AML-193 (cell line): ENCODE measurements around the gene CNTNAP2.

ENCODE experiments used
- DNase-seq, 2 experiments: peaks; one replicate each; lab custom pipeline; 2025; lab: John Stamatoyannopoulos, UW

The CNTNAP2 gene

DNA sequence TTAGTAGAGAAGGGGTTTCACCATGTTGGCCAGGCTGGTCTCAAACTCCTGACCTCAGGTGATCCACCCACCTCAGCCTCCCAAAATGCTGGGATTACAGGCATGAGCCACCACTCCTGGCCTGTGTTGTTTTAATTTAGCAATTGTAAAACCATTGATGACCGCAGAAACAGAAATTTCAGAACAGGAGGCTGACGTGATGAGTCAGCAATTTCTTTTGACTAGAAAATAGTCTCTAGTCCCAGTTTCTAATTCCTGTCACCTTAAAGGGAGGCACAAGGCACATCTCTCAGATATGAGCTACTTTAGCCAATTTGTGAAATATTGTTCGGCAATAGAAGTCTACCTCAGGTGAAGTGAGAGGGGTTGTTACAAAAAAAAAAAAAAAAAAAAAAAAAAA is 2033.1 kb downstream of the CNTNAP2 start:
- no peak for DNase-seq

DNA sequence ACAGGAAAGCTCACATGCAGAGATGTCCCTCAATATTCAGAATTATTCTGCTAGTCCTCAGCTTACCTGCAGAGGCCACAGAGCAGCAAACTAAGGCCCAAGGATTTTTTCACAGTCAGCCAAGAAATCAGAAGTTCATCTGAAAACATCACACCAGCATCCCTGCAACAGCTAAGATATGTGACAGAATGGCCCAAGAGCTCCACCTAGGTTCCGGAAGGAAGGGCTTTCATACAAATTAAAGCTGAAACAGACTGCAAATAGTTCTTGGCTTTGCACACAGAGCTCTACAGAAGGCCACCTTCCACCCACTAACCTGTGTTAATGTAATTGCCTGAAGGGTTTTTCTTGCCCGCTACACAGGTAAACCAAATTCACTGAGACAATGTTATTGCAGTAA is 2035.2 kb downstream of the CNTNAP2 start:
- DNase-seq: no peak

DNA sequence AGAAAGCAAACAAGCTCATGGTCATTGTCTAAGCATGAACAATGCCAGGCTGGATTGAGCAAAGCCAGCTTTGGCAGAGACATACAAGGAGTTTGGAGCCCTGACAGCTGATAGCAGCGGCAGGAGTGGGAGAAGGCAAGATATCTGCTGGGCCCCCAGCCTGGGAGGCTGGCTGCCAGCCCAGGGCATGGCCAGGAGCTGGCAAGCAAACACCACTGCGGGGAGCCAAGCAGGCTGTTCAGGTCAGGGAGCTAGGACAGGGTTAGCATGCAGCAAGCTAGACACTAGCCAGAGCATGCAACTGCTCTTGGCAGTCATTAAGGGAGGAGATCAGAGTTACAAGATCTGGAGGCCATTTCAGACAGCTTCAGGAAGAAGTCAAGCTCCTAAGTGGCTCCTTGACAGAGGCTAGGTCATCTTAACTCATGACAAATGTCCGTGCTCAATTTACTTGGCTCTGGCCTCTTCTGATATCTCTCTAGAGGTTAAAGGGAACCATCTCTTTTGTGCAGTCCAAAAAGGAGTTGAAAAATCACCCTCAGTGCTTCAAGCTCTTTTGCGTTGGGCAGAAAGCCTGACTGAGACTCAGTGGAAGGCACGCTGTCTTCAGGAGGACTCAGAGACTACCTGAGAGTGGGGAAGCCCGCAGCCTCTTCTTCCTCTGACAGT is 2037.1 kb downstream of the CNTNAP2 start:
- no peak for DNase-seq

DNA sequence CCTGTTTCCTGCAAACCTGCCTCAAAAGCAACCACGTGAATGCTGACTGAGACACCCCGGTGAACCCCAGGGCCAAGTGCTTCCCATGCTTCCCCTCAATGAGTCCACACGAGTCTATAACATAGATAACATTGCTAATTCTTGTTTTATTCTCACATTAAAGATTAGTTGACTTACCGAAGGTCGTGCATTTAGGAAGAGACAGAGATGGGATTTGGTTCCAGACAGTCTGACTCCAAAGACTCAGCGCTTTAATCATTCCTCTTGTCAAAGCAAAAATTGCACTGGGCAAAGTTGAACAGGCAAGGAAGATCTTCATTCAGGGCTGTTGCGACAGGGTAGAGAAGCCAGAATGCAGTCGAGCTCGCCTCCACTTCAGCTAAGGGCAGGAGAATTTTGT is 2038.4 kb downstream of the CNTNAP2 start:
- no peak for DNase-seq

DNA sequence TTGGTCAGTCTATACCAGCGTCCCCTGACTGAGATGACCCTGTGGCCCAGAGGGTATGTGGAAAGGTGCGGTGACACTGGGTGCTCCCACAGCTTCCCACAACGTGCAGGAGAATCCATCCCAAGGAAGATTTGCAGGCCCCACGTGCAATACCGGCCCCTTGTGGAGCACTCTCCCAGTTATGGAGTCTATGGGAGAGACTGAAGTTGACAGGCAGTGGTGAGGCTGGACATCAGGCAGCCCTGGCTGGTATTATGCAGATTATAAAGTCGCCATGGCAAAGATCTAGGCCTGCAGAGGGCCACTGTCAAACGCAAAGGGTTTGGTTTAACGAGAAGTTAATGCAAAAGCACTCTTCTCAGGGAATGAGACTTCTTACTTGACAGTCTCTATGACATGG is 2039.2 kb downstream of the CNTNAP2 start:
- DNase-seq: no peak

DNA sequence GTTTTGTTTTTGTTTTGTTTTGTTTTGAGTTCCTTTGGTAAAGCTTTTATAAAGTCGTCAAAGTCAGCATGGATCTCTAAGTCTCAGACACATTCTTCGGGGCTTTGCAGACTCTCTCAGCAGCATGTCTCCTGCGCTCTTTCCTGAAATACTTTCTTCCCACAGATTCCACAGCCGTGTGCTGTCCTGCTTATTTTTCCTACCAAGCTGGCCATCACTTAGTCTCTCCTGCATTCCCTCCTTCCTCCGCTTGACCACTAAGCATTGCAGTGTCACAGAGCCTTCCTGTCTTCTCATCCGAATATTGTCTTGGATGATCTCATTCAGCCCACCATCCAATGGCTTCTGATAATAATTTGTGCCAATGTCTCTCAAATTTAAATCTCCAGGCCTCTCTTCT is 2039.6 kb downstream of the CNTNAP2 start:
- no peak for DNase-seq

DNA sequence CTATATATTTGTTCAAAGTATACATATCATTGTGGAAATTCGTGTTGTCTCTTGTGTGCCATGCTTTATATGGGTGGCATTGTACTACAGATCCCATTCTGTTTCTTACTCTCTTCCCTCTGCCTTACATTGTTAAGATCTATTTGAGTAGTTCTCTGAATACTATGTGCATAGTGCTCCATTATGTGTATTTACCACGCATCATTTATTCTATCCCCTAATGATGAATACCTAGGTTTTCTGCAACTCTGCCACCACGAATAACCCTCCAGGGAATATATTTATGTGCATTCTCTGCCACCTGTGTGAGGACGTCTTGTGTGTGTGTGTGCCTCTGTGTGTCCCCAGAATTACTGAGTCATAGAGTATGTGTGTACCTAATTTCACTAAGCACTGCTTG is 2042.7 kb downstream of the CNTNAP2 start:
- no peak for DNase-seq

DNA sequence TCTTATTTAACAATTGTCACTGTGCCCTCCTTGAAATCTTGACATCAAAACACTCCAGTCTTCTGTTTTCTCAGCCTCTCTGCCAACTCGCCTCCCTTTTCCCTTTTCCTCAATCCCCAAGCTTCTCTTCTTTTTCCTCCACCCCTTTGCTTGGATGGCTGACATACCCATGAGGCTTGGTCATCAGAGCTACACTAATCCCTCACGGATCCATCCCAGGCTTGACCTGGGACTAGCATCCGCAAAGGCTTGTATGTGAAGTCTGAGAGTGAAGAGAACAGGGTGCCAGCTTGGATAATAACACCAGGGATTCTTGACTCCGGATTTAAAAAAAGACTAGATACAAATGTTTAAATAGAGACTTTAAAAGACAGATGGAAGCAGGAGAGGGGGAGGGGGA is 2045.2 kb downstream of the CNTNAP2 start:
- no peak for DNase-seq

DNA sequence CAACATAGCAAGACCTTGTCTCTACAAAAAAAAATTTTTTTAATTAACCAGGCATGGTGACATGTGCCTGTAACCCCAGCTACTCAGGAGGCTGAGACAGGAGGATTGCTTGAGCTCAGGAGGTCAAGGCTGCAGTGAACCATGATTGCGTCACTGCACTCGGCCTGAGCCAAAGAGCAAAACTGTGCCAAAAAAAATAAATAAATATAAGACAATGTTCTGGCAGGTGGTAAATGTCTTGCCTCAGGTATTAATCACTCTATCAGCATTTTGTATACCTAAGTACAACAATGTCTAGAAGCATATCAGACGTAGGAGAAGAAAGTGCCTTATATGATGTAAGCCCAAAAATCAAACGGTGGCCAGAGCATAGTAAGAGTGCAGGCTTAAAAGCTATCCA is 2046.2 kb downstream of the CNTNAP2 start:
- DNase-seq: no peak

DNA sequence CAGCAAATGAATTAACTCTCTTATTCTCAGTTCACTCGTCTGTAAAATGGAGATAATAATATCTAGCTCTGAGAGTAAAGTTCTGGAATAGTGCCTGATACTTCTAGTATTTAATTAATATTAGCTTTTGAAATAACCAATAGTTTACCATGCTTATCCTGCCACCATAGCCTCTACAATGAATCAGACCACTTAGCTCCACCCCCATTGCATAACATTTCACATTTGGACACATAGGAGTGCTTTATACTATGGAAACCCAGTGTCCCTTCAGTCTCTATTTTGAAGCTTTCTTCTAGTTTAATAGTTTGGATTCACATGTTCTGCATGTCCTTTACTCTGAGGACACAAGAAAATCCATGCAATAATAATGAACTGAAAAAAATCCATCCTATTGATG is 2046.6 kb downstream of the CNTNAP2 start:
- DNase-seq: no peak

DNA sequence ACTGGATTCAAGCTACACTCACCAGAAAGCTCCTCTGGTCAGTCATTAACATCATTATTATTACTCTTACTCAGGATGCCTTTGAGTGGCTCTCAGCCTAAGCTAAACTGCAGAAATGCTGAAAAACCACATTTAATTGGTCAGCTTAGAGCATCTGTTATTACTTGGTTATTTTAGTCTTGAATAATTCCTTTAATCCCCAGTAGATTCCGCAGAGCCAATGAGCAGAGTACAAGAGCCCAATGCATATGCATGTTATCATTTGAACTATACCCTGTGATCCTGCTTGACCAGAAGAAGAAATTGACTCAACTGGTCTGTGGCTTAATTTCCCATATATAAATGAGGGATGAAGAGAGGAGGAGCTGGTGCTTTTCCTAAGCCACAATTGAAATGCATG is 2056.3 kb downstream of the CNTNAP2 start:
- no peak for DNase-seq

DNA sequence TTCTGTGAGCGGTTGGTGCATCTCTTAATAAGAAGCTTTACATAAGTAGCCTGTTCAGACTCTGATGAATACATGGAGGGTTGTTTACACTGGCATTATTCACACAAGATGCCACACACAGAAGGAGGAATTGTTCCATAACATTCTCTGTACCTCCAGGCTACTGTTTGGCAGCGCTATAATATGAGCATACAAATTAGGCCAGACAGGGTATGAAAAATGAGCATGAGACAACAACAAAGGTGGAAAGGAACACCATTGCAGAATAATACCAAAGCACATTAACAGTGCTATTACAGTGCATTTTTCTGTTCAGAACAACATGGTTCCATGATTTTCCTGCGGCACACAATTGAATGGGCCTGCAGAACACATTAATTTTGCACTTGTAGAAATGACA is 2056.8 kb downstream of the CNTNAP2 start:
- DNase-seq: no peak

DNA sequence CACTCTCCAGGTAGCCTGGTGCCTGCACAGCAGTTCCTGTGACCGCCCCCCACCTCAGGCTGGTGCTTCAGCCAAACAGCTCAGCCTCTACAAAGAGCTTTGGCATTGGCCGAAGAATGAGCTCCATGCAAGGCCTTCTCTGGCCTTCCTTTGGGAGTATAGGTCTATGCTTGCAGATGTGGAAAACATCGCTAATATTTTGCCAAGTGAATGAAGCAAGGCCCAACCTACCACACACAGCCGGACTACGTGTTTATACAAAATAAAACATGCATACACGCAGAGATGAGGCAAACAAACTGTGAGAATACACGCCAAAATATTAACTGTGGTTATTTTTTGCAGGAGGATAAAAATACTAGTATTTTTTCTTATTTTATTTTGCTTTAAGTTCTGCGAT is 2057.8 kb downstream of the CNTNAP2 start:
- no peak for DNase-seq

DNA sequence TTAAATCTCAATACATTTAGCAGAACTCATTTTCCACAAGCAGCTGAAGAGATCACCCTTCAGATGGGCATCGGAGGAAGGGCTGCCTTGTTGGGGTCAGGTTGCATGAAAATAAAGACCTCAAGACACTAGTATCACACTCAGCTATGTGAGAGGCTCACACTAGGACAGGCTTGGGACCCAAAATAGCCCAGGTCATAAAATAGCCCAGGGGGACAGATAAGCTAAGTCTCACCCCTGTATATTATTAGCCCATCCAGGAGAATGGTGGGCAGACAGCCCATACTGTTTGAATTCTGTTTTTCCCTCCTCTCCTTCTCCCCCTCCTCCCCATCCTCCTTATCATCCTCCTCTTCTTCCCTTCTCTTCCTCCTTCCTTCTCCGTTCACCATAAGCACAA is 2058.9 kb downstream of the CNTNAP2 start:
- no peak for DNase-seq

DNA sequence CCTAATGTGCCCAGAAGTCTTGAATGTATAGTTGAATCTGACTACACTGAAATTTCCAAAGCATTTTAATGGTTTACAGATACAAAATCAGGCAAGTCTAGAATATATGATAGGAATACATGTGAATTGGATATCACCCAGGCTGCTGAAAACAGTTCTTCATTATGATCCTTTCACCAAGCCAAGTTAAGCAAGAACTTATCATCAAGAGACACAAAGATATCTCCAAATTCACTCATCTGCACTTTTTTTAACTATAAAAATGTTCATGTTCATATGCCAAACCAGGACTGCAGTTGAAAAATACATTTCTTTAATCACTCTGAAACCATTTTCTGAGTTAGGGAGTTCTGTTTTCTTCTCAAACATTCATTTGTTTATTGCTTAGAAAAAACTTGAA is 2061.4 kb downstream of the CNTNAP2 start:
- no peak for DNase-seq

DNA sequence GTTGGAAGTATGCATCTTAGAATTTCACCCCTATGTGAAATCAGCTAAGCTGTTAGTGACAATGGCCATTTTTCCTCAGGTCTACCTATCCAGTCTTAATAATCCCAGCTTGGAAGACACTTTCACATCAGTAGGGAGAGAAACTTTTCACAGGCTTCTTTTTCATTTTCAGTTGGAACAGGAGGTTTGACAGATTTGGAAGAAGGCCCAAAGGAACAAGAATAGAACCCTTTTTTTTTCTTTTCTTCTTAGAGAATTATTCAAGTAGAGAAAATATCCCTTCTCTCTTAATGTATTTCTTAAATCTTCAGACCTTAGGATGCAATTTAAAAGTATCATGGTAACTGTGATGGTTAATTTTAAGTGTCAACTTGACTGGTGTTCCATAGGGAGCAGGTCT is 2063.5 kb downstream of the CNTNAP2 start:
- no peak for DNase-seq

DNA sequence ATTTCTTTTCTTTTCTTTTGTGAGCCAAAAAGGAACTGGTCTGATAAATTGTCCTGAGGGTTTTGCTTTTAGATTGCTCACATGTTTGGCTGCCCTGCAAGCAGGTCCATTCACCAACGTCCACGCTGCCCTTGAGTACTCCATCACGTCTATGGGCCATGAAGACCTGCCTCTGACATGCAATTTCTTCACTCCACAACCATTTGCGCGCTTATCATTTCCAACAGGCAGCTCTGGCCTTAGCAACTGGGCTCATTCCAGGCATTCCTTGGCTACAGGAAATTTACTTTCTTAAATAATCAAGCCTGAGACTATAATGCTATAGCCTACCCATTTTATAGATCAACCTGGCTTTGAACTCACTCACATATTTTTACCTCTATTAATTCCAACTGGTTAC is 2065.7 kb downstream of the CNTNAP2 start:
- DNase-seq: no peak

DNA sequence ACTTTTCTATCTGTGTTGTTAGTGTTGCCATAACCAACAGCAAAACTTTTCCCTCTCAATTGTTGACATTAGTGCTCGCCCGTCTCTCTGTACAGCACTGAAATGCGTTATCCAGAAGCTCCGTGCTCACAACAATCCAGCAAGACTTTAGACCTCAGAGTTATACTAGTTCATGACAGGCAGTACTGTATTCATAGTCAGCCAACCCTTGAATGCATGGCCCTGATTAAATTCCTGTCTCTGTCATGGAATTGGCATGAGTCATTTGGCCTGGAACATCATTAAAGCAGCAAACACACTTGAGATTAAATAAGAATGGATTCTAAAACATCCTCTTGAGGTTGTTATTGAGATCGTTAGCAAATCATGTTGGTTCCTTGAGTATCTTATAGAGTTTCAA is 2068.4 kb downstream of the CNTNAP2 start:
- no peak for DNase-seq

DNA sequence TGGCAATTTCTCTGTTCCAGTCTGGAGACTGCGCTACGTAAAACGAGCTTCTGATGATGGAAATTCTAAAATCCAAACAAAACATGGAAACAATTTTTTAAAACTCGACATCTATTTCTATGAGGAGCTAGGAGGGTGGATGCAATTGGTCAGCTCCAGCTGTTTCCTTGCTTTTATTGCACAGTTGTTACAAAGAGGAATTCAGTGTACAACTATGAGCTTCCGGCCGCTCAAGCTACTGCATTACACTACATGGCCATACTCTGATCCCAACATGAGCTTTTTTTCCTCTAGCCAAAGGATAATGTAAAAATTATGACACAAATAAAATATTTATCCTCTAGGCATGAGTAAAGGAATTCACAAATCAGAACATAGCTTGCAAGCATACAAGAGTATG is 2070.9 kb downstream of the CNTNAP2 start:
- no peak for DNase-seq

DNA sequence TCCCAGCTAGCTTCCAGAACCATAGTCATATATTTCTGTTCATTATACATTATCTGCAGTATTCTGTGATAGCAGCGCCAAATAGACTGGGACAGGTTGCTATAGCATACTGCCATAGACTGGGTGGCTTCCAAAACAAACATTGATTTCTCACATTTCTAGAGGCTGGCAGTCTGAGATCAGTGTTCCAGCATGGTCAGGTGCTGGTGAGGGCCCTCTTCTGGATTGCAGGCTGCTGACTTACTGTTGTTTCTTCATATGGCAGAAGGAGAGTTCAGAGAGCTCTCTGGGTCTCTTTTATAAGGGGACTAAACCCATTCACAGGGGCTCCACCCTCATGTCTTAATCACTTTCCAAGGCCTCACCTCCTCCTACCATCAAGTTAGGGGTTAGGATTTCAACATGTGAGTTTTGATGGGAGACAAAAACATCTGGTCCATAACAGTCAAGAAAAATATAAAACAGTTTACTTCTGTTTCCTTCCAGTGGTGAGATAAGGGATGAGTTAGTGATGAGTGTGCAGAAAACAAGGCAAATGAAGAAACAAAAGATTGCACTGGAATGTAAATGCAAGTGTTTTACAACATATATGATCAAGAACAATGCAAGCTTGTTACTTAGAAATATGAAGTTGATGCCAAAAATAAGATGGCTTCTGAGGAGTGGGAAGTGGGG is 2074.9 kb downstream of the CNTNAP2 start:
- no peak for DNase-seq

DNA sequence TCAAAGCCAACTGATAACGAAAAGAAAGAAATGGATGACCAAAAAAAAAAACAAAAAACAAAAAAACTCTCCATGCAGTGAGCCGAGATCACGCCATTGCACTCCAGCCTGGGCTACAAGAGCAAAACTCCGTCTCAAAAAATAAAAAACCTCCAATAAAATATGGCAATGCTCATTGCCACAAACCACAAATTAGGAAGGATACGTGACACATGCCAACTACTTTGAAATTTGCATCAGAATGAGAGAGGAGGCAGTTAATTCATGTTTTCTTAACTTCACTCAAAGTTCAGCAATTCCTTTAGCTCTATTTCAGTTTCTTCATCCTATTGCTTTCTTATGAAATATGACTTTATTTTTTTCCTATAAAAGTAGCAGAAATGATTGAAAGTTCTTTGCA is 2075.9 kb downstream of the CNTNAP2 start:
- no peak for DNase-seq

DNA sequence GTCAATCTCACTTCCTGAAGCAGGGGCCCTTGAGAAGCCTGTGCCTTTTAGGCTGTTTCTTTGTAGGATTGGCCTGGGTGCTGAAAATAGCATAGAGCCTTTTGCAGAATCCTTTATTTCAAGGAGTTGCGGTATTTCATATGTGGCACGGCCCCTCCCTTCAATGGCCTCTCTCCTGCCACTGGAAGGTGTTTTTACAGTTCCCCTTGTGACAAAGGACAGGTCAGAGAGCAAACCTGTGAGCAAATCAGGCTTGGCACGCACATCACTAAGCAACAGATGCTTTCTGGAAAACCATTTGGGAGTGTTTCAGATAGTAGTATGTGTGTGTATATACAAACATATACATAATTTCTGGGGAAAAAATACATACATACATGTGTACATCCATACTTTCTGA is 2085.4 kb downstream of the CNTNAP2 start:
- no peak for DNase-seq

DNA sequence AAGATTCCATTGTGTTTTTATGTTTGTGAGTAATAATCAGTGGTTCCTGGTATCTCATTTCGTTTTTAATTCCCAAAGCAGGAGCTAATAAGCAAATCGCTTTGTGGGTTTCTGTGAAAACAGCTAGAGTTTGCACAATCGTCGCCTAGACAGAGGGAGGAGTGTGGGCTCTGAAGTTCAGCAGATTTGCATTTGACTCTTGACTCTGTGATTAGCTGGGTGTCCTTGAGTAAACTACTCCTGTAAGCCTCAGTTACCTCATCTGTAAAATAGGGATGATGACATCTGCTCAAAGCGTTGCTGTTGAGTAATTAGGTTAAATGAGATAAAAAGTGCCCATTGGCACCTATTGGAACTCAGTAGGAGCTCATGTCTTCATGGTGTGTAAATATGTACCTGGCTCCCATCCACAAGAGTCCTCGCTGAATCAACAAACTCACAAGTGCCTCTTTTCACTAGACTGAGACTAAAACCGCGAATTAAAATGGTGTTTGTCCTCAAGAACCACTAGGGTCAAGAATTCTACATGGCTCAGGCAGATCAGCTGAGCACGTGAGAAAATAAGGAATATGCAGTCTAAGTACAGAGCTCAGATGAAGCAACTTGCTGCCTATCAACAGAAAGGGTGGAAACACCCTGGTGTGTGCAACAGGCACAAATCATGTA is 2088.2 kb downstream of the CNTNAP2 start:
- DNase-seq: no peak
